Astrocyte (in vitro differentiated cells and primary cell): ENCODE measurements around the gene MTMR11. TPM values are rescaled to one million over a fixed set of nuclear protein-coding genes. Genes with fewer than 3 reads are reported as not detected.
A peak's percentile ranks its signal among the peaks of the same experiment; 100 is the strongest.

ENCODE experiments used
- DNase-seq: peaks from one replicate; pipeline ENCODE4 v3.0.0-alpha.2; 2010; ENCODE audit warnings: low read depth
- FAIRE-seq: peaks from 2 replicates; lab custom pipeline; 2011; peaks lifted over from hg19 to GRCh38; lab: Jason Lieb, UNC
- H2AFZ ChIP-seq: 2 replicates; pipeline ENCODE4 v1.6.0; 2012; ENCODE audit warnings: low read depth, low read length, inconsistent platforms
- H3K27ac ChIP-seq: 2 replicates; pipeline ENCODE4 v1.5.1; 2011; ENCODE audit warnings: low read depth, low read length, inconsistent platforms
- H3K27me3 ChIP-seq: 2 replicates; pipeline ENCODE4 v1.6.0; 2011; ENCODE audit warnings: low read length, inconsistent platforms; ENCODE audit not compliant: insufficient read depth
- H3K36me3 ChIP-seq: 2 replicates; pipeline ENCODE4 v1.5.1; 2011; ENCODE audit warnings: low read length, inconsistent platforms; ENCODE audit not compliant: insufficient read depth
- H3K4me1 ChIP-seq: 2 replicates; pipeline ENCODE4 v1.5.1; 2011; ENCODE audit warnings: low read length, inconsistent platforms; ENCODE audit not compliant: insufficient read depth
- H3K4me2 ChIP-seq: 2 replicates; pipeline ENCODE4 v1.6.0; 2012; ENCODE audit warnings: low read length, inconsistent platforms
- H3K4me3 ChIP-seq: 2 replicates; pipeline ENCODE4 v1.5.1; 2011; ENCODE audit warnings: low read depth, mild to moderate bottlenecking, low read length, inconsistent platforms; ENCODE audit not compliant: insufficient read depth
- H3K79me2 ChIP-seq: 2 replicates; pipeline ENCODE4 v1.6.0; 2012; ENCODE audit warnings: mild to moderate bottlenecking, low read length, inconsistent platforms; ENCODE audit not compliant: insufficient read depth
- H3K9ac ChIP-seq: 2 replicates; pipeline ENCODE4 v1.6.0; 2012; ENCODE audit warnings: mild to moderate bottlenecking, low read length, inconsistent platforms
- H3K9me3 ChIP-seq: 2 replicates; pipeline ENCODE4 v1.5.1; 2012; ENCODE audit warnings: low read depth, mild to moderate bottlenecking, low read length, inconsistent platforms; ENCODE audit not compliant: insufficient read depth
- H4K20me1 ChIP-seq: 2 replicates; pipeline ENCODE4 v1.6.0; 2012; ENCODE audit warnings: low read length, inconsistent platforms; ENCODE audit not compliant: insufficient read depth
- H3K27ac Mint-ChIP-seq: one replicate; pipeline ENCODE4 v1.8.0; 2021; ENCODE audit warnings: mild to moderate bottlenecking, mixed read lengths; ENCODE audit not compliant: unreplicated experiment
- H3K27me3 Mint-ChIP-seq: one replicate; pipeline ENCODE4 v1.8.0; 2021; ENCODE audit warnings: low read depth, mixed read lengths; ENCODE audit not compliant: unreplicated experiment
- H3K36me3 Mint-ChIP-seq: one replicate; pipeline ENCODE4 v1.8.0; 2021; ENCODE audit warnings: low read depth, mixed read lengths; ENCODE audit not compliant: unreplicated experiment
- H3K4me1 Mint-ChIP-seq: one replicate; pipeline ENCODE4 v1.8.0; 2021; ENCODE audit warnings: low read depth, mixed read lengths; ENCODE audit not compliant: unreplicated experiment
- H3K4me3 Mint-ChIP-seq: one replicate; pipeline ENCODE4 v1.8.0; 2021; ENCODE audit warnings: mild to moderate bottlenecking, moderate library complexity, mixed read lengths; ENCODE audit not compliant: unreplicated experiment
- H3K9me3 Mint-ChIP-seq: one replicate; pipeline ENCODE4 v1.8.0; 2021; ENCODE audit warnings: mild to moderate bottlenecking, mixed read lengths; ENCODE audit not compliant: unreplicated experiment
- CTCF ChIP-seq: IDR thresholded peaks from 2 replicates; pipeline ENCODE4 v1.5.1; 2011; ENCODE audit warnings: low read depth, mild to moderate bottlenecking, inconsistent platforms, low read length, moderate library complexity; ENCODE audit not compliant: insufficient read depth
- EZH2 ChIP-seq: IDR thresholded peaks from 2 replicates; pipeline ENCODE4 v1.6.1; 2012; ENCODE audit warnings: mild to moderate bottlenecking, low read length, inconsistent platforms; ENCODE audit not compliant: insufficient read depth
- total RNA-seq: library from RNA; stranded (reverse); gene quantifications from 2 replicates; pipeline ENCODE4 v1.2.1, GENCODE V29; 2021

MTMR11 gene
- total RNA-seq, 1 donor from 2014 or later = 5.0 TPM

- TF ChIP-seq CTCF (no peak), EZH2 (no peak)
Observed at GRCh38 chr1:149949911-149950310, 13.2 kb upstream of the MTMR11 start.

GRCh38 chr1:149945206-149945605 lies 8.5 kb upstream of the MTMR11 start:
- Histone ChIP-seq H3K9ac (no peak overlapping the region), H3K4me2 (no peak overlapping the region), H3K36me3 (peaks cover 39% of the 10 kb centered on the region), H3K4me3 (no peak overlapping the region), H3K27me3 (no peaks in the 10 kb centered on the region), H4K20me1 (no peaks in the 10 kb centered on the region), H3K9me3 (no peaks in the 10 kb centered on the region), H3K27ac (no peak overlapping the region), H2AFZ (no peak overlapping the region), H3K79me2 (no peaks in the 10 kb centered on the region), H3K4me1 (no peaks in the 10 kb centered on the region)
- no peak for FAIRE-seq
- TF ChIP-seq CTCF (no peak), EZH2 (no peak)
- Mint-ChIP-seq H3K36me3 (peaks cover 31% of the 10 kb centered on the region), H3K4me3 (no peak overlapping the region), H3K27me3 (no peaks in the 10 kb centered on the region), H3K9me3 (no peaks in the 10 kb centered on the region), H3K27ac (no peak overlapping the region), H3K4me1 (peaks cover 8% of the 10 kb centered on the region)
- DNase-seq = no peak

More at GRCh38 chr1:149949911-149950310, 13.2 kb upstream of the MTMR11 start:
- H3K79me2 ChIP-seq = no peaks in the 10 kb centered on the region
- no peaks in the 10 kb centered on the region for H3K27me3 Mint-ChIP-seq
- no peak overlapping the region for H3K4me2 ChIP-seq
- H3K9ac ChIP-seq = no peak overlapping the region
- H3K9me3 ChIP-seq = no peaks in the 10 kb centered on the region
- H3K9me3 Mint-ChIP-seq = no peaks in the 10 kb centered on the region
- H3K27ac ChIP-seq = no peak overlapping the region
- DNase-seq = no peak
- H3K4me3 ChIP-seq = no peak overlapping the region
- peaks cover 29% of the 10 kb centered on the region for H3K36me3 ChIP-seq
- no peaks in the 10 kb centered on the region for H4K20me1 ChIP-seq
- no peak overlapping the region for H3K4me3 Mint-ChIP-seq
- no peak overlapping the region for H3K27ac Mint-ChIP-seq
- no peaks in the 10 kb centered on the region for H3K4me1 Mint-ChIP-seq
- H3K36me3 Mint-ChIP-seq = peaks cover 37% of the 10 kb centered on the region
- no peak overlapping the region for H2AFZ ChIP-seq
- FAIRE-seq = no peak
- H3K27me3 ChIP-seq = no peaks in the 10 kb centered on the region
- H3K4me1 ChIP-seq = no peaks in the 10 kb centered on the region

- Histone ChIP-seq H3K4me1 (peaks cover 13% of the 10 kb centered on the region), H3K27ac (no peak overlapping the region), H3K4me3 (no peak overlapping the region), H3K79me2 (no peaks in the 10 kb centered on the region), H3K36me3 (peaks cover 25% of the 10 kb centered on the region), H2AFZ (no peak overlapping the region), H3K27me3 (no peaks in the 10 kb centered on the region), H4K20me1 (no peaks in the 10 kb centered on the region), H3K4me2 (no peak overlapping the region), H3K9ac (no peak overlapping the region), H3K9me3 (no peaks in the 10 kb centered on the region)
- H3K4me1 Mint-ChIP-seq = peaks cover 22% of the 10 kb centered on the region
- no peaks in the 10 kb centered on the region for H3K27me3 Mint-ChIP-seq
- H3K36me3 Mint-ChIP-seq = peaks cover 21% of the 10 kb centered on the region
- no peaks in the 10 kb centered on the region for H3K9me3 Mint-ChIP-seq
- H3K27ac Mint-ChIP-seq = peak overlapping the region; percentile 15
- DNase-seq = no peak
- TF ChIP-seq CTCF (no peak), EZH2 (no peak)
- no peak overlapping the region for H3K4me3 Mint-ChIP-seq
- no peak for FAIRE-seq
Observed at GRCh38 chr1:149942885-149943284, 6.2 kb upstream of the MTMR11 start.
